Subcutaneous abdominal adipose tissue (tissue), 5 donors: ENCODE measurements around the gene ZNF407.

ENCODE experiments used
- H3K27ac ChIP-seq: one replicate; pipeline ENCODE4 v1.7.0; 2013; ENCODE audit warnings: low read depth, mild to moderate bottlenecking, inconsistent platforms, low read length, moderate library complexity
- H3K27me3 ChIP-seq, 5 donors: one replicate each; pipeline ENCODE4 v1.7.0; 2013; ENCODE audit warnings: low read length in 5 of 5, inconsistent platforms in 1 of 5; ENCODE audit not compliant: control insufficient read depth in 5 of 5, insufficient read depth in 4 of 5
- H3K36me3 ChIP-seq, 5 donors: one replicate each; pipeline ENCODE4 v1.7.0; 2013; ENCODE audit warnings: low read length in 5 of 5; ENCODE audit not compliant: control insufficient read depth in 5 of 5, insufficient read depth in 5 of 5
- H3K4me1 ChIP-seq, 5 donors: one replicate each; pipeline ENCODE4 v1.7.0; 2013; ENCODE audit warnings: low read length in 5 of 5, mild to moderate bottlenecking in 3 of 5, moderate library complexity in 1 of 5; ENCODE audit not compliant: control insufficient read depth in 5 of 5, insufficient read depth in 5 of 5
- H3K4me3 ChIP-seq, 5 donors: one replicate each; pipeline ENCODE4 v1.7.0; 2013; ENCODE audit warnings: low read length in 5 of 5, low read depth in 1 of 5
- H3K9ac ChIP-seq, 5 donors: one replicate each; pipeline ENCODE4 v1.7.0; 2013; ENCODE audit warnings: low read length in 5 of 5, mild to moderate bottlenecking in 4 of 5, moderate library complexity in 3 of 5
- H3K9me3 ChIP-seq, 5 donors: one replicate each; pipeline ENCODE4 v1.7.0; 2013; ENCODE audit warnings: low read length in 5 of 5; ENCODE audit not compliant: control insufficient read depth in 5 of 5
- donor health status: healthy.
- donor health status: healthy.
- donor health status: healthy.
- donor health status: healthy.
- donor health status: healthy.

ZNF407 gene

DNA sequence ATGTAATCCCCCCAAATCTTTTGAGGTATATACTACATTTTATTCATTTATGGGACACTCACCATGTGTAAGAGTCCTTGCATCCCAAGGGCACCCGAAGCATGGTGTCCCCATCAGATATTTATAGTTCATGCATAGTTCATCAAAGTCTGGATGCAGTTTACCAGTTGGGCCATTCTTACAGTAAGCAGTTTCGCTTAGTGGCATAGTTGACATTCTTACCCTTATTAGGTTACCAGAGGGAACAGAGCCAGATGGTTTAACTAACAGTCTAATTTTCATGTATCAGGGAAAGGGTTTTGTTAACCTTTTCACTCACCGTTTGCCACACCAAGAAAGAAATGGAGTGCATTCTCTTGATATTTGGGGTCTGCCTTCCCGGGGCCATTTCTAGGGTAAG is 7.1 kb downstream of the ZNF407 start:
- Histone ChIP-seq H3K9me3 (no peaks in the 10 kb centered on the region), H3K9ac (no peak overlapping the region), H3K27ac (no peak overlapping the region), H3K27me3 (no peaks in the 10 kb centered on the region), H3K4me3 (no peak overlapping the region), H3K36me3 (no peaks in the 10 kb centered on the region), H3K4me1 (peaks cover 0 to 8% (median 3%) of the 10 kb centered on the region in 5 donors)

DNA sequence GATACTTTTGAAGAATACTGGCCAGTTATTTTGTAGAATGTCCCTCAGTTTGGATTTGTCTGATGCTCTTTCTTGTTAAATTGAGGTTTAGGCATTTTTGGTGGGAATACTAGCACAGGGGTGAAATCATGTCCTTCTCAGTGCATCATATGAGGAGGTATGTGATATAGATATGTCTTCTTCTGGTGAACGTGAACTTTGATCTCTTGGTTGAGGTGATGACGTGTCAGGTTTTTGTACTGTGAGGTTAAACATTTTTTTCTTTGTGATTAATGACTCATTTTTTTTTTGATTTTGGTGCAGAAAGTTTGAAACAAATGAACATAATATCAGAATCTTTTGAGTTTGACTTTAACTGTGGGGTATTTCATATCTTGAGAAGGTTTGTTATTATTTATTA is 11.0 kb downstream of the ZNF407 start:
- Histone ChIP-seq H3K27ac (no peak overlapping the region), H3K9me3 (no peaks in the 10 kb centered on the region), H3K4me1 (peaks cover 0 to 9% (median 8%) of the 10 kb centered on the region in 5 donors), H3K9ac (no peak overlapping the region), H3K4me3 (no peak overlapping the region), H3K27me3 (no peaks in the 10 kb centered on the region), H3K36me3 (no peaks in the 10 kb centered on the region)

- no peaks in the 10 kb centered on the region for H3K36me3 ChIP-seq
- H3K4me1 ChIP-seq: peaks cover 0 to 9% (median 6%) of the 10 kb centered on the region in 5 donors
- no peaks in the 10 kb centered on the region for H3K27me3 ChIP-seq
- H3K4me3 ChIP-seq: no peak overlapping the region
- H3K9ac ChIP-seq: no peak overlapping the region
- H3K9me3 ChIP-seq: no peaks in the 10 kb centered on the region
- H3K27ac ChIP-seq: no peak overlapping the region
These were observed 11.9 kb downstream of the ZNF407 start for GRCh38 chr18:74609535-74609934.

- Histone ChIP-seq H3K27me3 (no peaks in the 10 kb centered on the region), H3K36me3 (no peaks in the 10 kb centered on the region), H3K27ac (no peak overlapping the region), H3K4me3 (no peak overlapping the region), H3K9ac (no peak overlapping the region), H3K4me1 (peaks cover 0 to 8% (median 2%) of the 10 kb centered on the region in 5 donors), H3K9me3 (peaks cover 0 to 4% (median 4%) of the 10 kb centered on the region in 5 donors)
These were observed 12.5 kb downstream of the ZNF407 start for GRCh38 chr18:74610051-74610615.

GRCh38 chr18:74610860-74611259 is 13.2 kb downstream of the ZNF407 start:
- Histone ChIP-seq H3K9me3 (peaks cover 0 to 4% (median 4%) of the 10 kb centered on the region in 5 donors), H3K36me3 (no peaks in the 10 kb centered on the region), H3K27ac (no peak overlapping the region), H3K4me1 (peaks cover 0 to 8% (median 2%) of the 10 kb centered on the region in 5 donors), H3K4me3 (no peak overlapping the region), H3K27me3 (no peaks in the 10 kb centered on the region), H3K9ac (no peak overlapping the region)

DNA sequence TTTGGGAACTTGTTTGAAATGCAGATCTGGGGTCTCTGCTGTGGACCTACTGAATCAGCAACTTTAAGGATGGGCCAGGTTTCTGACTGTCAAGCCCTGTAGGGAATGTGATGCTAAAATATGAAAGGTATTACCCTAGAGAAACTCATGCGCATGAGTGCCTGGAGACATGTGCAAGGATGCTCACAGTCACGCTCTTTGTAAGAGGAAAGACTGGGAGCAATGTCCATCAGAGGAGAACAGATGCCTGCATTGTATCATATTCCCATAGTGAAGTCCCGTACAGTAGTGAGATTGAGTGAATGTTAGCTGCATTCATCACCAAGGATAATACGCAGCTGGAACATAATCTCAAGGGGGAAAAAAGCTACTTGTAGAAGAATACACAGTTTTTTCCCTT is 14.1 kb downstream of the ZNF407 start:
- Histone ChIP-seq H3K4me1 (peaks cover 0 to 8% (median 2%) of the 10 kb centered on the region in 5 donors), H3K27ac (no peak overlapping the region), H3K4me3 (no peak overlapping the region), H3K36me3 (no peaks in the 10 kb centered on the region), H3K27me3 (no peaks in the 10 kb centered on the region), H3K9me3 (peaks cover 0 to 4% (median 4%) of the 10 kb centered on the region in 5 donors), H3K9ac (no peak overlapping the region)

DNA sequence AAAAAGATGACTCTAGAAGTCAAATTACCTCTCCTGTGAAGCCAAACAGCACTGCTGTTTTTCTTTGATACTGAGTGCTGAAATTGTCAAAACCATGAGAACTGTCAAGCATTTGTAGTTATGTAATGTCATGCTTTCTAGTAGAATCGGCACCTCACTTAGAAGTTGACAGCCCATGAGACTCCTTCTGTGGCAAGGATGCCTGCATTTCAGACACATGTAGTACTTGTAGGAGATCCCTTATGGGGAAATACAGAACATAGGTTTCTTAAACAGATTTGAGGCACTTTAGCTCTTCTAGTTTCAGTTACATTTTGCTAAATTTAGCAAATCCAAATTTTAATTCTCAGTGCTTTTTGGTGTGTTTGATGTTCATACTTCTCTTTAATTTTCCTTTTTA is 15.7 kb downstream of the ZNF407 start:
- Histone ChIP-seq H3K27ac (no peak overlapping the region), H3K9me3 (peaks cover 0 to 4% (median 4%) of the 10 kb centered on the region in 5 donors), H3K4me1 (peaks cover 0 to 8% (median 2%) of the 10 kb centered on the region in 5 donors), H3K9ac (no peak overlapping the region), H3K36me3 (no peaks in the 10 kb centered on the region), H3K27me3 (no peaks in the 10 kb centered on the region), H3K4me3 (no peak overlapping the region)

DNA sequence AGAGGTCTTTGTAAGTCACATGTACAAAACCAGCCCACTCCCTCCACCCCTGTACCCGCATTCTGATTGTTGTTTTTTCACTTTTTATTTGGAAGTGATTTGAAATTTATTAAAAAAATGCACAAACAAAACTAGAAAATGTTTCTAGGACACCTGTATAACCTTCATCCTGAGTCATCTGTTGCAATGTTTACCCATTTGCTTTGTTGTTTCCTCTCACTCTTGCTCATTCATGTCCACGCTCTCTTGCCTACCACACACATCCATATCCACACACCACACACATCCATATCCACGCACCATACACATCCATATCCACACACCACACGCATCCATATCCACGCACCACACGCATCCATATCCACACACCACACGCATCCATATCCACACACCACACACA is 18.8 kb downstream of the ZNF407 start:
- Histone ChIP-seq H3K4me3 (no peak overlapping the region), H3K27me3 (no peaks in the 10 kb centered on the region), H3K27ac (no peak overlapping the region), H3K9me3 (peaks cover 0 to 4% (median 4%) of the 10 kb centered on the region in 5 donors), H3K36me3 (no peaks in the 10 kb centered on the region), H3K9ac (no peak overlapping the region), H3K4me1 (peaks cover 0 to 11% (median 3%) of the 10 kb centered on the region in 5 donors)

- Histone ChIP-seq H3K4me3 (no peak overlapping the region), H3K27me3 (no peaks in the 10 kb centered on the region), H3K9me3 (peaks cover 0 to 4% (median 4%) of the 10 kb centered on the region in 5 donors), H3K27ac (no peak overlapping the region), H3K4me1 (peaks cover 0 to 11% (median 3%) of the 10 kb centered on the region in 5 donors), H3K9ac (no peak overlapping the region), H3K36me3 (no peaks in the 10 kb centered on the region)
These were observed 19.8 kb downstream of the ZNF407 start for GRCh38 chr18:74617486-74617885.

- Histone ChIP-seq H3K4me3 (no peak overlapping the region), H3K27me3 (no peaks in the 10 kb centered on the region), H3K4me1 (peaks cover 0 to 11% (median 7%) of the 10 kb centered on the region in 5 donors), H3K9me3 (no peaks in the 10 kb centered on the region), H3K9ac (no peak overlapping the region), H3K36me3 (no peaks in the 10 kb centered on the region), H3K27ac (no peak overlapping the region)
These were observed 24.4 kb downstream of the ZNF407 start for GRCh38 chr18:74622072-74622471.
